Stimulated activated CD4-positive, alpha-beta T cell treated with anti-CD3 and anti-CD28 coated beads, Interleukin-15, amount 100 ng/mL, for 48 hours (primary cell): ENCODE measurements around the gene ACAP2.
A peak's percentile ranks its signal among the peaks of the same experiment; 100 is the strongest.
"Not testable (repeated sequence)": the region's sequence is repeated elsewhere in the genome, so short reads cannot be mapped to it uniquely, and the experiment has no call there.

Experiments
- DNase-seq, 2 donors: peaks; one replicate each; pipeline ENCODE4 v3.0.0-alpha.2; 2020; ENCODE audit warnings: low read depth in 2 of 2

ACAP2 gene

GRCh38 chr3:195291121-195291520 lies 151.7 kb downstream of the ACAP2 start:
- DNase-seq, result no peak

GRCh38 chr3:195290643-195291042 lies 152.2 kb downstream of the ACAP2 start:
- DNase-seq, result not testable (repeated sequence)

GRCh38 chr3:195286115-195286872 lies 156.5 kb downstream of the ACAP2 start:
- DNase-seq, result no peak

GRCh38 chr3:195285372-195285771 lies 157.4 kb downstream of the ACAP2 start:
- no peak for DNase-seq

- DNase-seq, result no peak
These were observed 158.0 kb downstream of the ACAP2 start for GRCh38 chr3:195284842-195285241.

- DNase-seq, result no peak
These were observed 159.9 kb downstream of the ACAP2 start for GRCh38 chr3:195282961-195283360.

- DNase-seq, result no peak
These were observed 168.4 kb downstream of the ACAP2 start for GRCh38 chr3:195274259-195274966.

- DNase-seq, result peak; percentile 77 to 88
These were observed 171.2 kb downstream of the ACAP2 start for GRCh38 chr3:195271410-195272243.

- peak; percentile 76 to 82 for DNase-seq
These were observed 171.9 kb downstream of the ACAP2 start, which contains the start of gene XXYLT1 for GRCh38 chr3:195270817-195271409. TSS of gene XXYLT1 (minus strand) at chr3:195271159. CDS start at chr3:195271058, 101 bp downstream.

GRCh38 chr3:195270079-195270816 lies 172.6 kb downstream of the ACAP2 start:
- peak; percentile 19 to 36 for DNase-seq

- DNase-seq, result no peak
These were observed 173.3 kb downstream of the ACAP2 start for GRCh38 chr3:195269375-195270078.

GRCh38 chr3:195268576-195269309 lies 174.1 kb downstream of the ACAP2 start:
- no peak for DNase-seq

GRCh38 chr3:195267096-195267495 lies 175.7 kb downstream of the ACAP2 start:
- no peak for DNase-seq

- DNase-seq, result no peak
These were observed 176.4 kb downstream of the ACAP2 start for GRCh38 chr3:195266428-195266827.

- DNase-seq, result no peak
These were observed 177.3 kb downstream of the ACAP2 start for GRCh38 chr3:195265363-195265976.

- no peak for DNase-seq
These were observed 178.8 kb downstream of the ACAP2 start for GRCh38 chr3:195263925-195264600.

- DNase-seq, result no peak
These were observed 179.5 kb downstream of the ACAP2 start for GRCh38 chr3:195263193-195263924.

GRCh38 chr3:195261925-195262324 lies 180.9 kb downstream of the ACAP2 start:
- no peak for DNase-seq
